T1000 (cell line): ENCODE data around the gene NTM.

Experiments used
- DNase-seq: peaks from one replicate; lab custom pipeline; 2025; ENCODE audit warnings: mixed read lengths; lab: John Stamatoyannopoulos, UW

The NTM gene

DNA sequence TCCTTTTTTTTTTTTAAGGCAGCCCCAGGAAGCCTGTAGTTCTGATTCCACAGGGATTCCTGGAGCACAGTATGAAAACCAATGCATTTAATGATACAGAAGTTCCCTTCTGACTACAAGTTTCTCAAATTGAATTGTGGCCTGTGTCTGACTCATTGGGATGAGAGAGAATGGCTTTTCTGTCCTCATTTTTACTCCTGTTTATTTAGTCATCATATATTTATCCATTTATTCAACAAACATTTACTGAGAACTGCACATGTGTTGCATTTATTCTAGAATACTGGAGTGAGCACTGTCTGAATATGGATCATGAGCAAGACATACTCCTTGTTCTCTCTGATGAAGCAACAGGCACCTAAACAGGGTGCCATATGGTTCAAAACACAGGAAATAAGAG, 231.2 kb downstream of the NTM start:
- no peak for DNase-seq

DNA sequence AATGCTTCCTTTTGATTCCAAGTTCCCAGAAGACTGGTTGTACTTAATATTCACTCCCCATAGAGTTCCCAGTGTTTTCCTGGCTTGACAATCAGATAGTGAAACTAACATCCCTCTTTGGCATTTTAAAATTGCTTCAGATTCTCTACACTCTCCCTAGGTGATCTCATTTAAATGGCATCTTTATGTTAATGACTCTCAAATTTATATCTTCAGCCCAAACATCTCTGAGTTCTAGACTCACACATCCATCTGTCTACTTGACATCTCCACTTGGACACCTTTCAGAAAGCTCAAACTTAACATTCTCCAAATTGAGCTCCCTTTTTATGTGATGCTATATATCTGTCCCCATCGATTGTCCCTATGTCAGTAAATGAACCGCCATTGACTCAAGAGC, 232.0 kb downstream of the NTM start:
- DNase-seq: no peak

DNA sequence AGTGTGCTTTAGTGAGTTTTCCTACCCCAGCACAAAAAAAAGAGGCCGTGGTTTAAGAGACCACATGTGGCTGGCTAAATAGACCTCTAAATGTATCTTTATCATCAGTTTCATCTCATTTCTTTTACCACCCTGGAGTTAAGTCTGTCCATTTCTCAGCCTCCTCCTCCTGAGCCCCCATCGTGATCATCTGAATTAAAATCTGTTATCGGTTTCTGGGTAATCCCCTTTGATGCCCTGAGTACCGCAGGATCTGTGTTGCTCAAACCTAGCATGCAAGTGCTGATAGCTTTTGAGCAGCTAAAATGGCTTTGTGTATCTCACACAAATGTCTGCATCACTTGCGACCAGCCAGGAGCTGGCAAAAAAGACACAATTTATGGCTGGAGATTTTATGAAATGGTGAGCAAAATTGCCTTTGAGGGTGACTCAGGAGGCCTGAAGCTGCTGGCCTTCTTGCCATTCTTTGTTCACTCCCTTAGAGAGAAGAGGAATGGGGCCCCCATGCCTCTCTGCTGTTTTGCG, 236.5 kb downstream of the NTM start:
- DNase-seq: no peak

DNA sequence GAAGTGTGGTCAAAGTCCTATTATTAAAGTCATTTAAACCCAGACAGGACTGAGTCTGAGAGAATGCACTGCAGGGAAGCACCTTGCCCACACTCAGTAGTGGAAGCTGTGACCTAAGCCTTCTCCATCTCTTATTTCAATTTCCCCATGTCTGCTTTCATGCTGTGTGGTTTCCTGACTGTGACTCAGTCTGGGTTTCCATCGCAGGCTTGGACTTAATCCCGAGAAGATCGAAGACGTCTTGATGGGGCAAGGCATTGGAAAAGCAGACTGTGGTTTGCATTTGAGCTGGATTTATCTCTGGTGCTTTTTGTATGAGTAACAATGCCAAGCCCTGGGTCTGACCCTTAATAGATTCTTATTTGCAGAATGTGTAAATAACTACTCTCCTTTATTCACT, 238.9 kb downstream of the NTM start:
- DNase-seq: no peak

DNA sequence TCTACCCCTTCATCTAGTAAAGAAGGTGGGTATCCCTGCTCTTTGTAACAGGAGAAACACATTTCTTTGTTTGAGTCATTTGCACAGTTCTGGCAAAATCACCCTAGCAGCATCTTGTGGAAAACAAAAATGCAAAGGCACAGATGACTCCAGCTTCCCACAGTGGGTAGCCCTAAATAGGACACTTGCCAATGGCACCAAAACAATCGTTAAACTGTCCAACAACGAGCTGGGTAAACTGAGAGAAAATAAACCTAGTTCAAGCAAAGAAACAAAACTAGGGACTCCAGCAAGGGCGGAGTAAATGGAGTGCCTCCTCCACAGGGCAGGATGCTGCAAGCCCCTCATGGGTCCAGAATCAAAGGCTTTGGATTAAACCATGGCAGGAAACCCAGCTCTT, 239.5 kb downstream of the NTM start:
- no peak for DNase-seq

- DNase-seq: no peak
Observed at GRCh38 chr11:131611322-131611721, 240.9 kb downstream of the NTM start.

DNA sequence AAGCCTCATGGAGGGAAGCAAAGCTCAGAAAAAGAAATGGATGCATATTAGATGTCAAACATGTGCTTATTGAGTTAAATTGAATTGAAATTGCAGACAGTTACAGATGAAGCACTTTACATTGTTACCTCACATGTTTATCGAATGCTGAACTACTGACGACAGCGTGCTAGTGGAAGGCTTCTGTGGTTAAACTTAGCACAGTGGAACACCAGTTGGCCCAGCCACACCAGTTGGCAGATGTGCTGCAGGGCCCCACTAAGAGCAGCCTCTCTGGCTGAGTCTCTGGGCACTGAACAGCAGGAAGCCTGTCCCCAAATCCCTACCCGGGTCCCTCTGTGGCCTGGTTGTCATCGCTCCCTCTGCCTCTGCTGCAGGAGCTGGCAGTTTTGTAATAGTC, 242.1 kb downstream of the NTM start:
- DNase-seq: no peak

DNA sequence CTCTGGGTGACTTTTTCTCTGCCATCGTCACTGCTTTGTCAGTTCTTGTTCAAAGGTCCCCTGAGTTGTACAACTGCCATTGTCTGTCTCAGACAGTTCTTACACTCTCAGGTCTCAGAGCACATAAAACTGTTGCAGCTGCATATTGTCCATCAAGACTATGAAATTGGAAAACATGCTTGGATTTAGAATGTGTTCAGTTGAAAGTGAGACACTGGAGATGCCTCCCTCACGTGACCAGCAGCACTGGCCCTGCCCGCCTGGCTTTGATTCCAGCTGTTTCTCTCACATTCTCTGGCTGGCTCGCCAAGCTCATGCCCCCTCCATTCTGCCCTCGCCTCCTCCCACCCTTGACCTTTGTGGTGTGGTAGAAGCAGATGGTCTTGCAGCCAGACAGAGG, 244.2 kb downstream of the NTM start:
- no peak for DNase-seq

- no peak for DNase-seq
Observed at GRCh38 chr11:131615611-131616010, 245.2 kb downstream of the NTM start.

DNA sequence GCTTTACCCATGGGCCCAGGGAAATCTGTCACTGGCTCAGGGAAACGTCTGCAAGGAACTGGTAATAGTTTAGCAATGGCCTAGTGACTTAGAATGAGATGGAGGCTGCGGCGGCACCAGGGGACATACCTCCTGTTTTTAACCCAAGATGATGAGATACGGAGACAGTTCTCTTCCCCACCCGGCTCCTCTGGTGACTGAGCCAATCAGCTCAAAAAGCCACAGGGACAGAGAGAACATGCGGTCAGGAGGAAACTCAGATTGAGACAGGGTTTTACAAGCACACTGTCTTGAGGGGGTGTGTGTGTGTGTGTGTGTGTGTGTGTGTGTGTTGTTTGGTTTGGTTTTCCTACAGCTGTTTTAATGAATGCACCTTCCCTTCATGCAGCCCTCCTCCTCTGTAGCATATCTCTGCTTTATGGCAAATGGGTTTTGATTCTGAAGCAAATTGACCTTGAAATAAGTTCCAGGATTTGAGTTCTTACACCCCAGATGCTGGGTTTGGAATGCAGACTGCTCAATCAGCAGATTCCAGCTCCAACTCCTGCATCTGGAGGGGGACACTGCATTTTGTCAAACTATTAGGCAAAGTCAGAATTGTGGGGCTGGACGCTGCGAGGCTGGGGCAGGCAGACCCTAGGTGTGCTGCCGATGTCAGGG, 246.2 kb downstream of the NTM start:
- no peak for DNase-seq

- no peak for DNase-seq
Observed at GRCh38 chr11:131618201-131618600, 247.8 kb downstream of the NTM start.

DNA sequence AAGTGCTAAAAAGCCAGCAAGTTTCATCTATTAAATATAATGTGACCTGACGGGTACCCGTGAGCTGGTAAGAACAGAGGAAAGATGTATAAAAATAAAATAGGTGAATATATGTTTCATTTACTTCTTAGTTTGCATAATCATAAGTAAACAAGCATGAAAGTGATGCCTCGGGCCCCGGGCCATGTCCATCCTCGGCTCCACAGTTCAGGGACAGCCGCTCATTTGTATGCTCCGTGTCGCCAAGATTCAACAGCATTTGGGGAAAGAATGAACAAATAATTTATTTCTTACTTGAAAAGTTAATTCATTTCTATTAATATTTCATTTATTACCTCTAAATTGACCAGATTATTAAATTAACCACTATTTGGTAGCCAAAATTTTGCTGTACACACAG, 251.8 kb downstream of the NTM start:
- no peak for DNase-seq

GRCh38 chr11:131624531-131624930, 254.1 kb downstream of the NTM start:
- DNase-seq: no peak

DNA sequence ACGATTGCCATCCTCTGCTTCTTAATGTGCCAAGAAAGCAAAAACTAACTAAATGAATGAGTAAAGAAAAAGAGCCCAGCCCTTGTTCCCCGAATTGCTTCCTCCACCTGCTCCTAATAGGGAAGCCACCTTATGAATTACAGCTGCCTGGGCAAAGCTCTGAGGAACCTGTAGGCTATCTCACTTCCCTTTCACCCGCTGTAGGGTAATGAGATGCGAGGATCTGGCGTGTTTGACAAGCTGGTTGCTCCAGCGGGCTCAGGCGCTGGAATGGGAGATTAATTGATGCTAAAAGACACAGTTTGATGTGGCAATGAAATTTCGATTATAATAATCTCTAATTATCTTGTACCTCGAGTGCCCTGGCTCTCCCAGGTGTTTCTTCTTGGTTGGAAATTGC, 256.4 kb downstream of the NTM start:
- DNase-seq: no peak

GRCh38 chr11:131628739-131629138, 258.3 kb downstream of the NTM start:
- no peak for DNase-seq

GRCh38 chr11:131629925-131630540, 259.6 kb downstream of the NTM start:
- no peak for DNase-seq

DNA sequence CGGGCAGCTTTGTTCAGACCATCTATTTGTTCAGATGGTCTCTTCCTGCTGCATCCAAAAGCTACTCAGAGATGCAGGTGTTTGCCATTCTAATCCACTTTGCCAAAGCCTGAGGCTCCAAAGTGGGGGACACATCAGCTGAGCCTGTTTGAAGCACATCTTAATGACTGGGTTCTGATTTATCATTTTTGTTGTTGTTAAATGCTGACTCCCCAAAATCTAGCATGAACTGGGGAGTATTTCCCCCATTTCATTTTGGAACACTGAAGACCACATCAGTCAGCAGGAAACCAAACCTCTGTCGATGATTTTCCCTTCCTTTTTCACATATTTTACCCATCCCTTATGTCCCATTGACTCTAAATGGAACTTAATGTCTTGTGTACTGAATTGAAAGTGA, 262.6 kb downstream of the NTM start:
- DNase-seq: no peak

DNA sequence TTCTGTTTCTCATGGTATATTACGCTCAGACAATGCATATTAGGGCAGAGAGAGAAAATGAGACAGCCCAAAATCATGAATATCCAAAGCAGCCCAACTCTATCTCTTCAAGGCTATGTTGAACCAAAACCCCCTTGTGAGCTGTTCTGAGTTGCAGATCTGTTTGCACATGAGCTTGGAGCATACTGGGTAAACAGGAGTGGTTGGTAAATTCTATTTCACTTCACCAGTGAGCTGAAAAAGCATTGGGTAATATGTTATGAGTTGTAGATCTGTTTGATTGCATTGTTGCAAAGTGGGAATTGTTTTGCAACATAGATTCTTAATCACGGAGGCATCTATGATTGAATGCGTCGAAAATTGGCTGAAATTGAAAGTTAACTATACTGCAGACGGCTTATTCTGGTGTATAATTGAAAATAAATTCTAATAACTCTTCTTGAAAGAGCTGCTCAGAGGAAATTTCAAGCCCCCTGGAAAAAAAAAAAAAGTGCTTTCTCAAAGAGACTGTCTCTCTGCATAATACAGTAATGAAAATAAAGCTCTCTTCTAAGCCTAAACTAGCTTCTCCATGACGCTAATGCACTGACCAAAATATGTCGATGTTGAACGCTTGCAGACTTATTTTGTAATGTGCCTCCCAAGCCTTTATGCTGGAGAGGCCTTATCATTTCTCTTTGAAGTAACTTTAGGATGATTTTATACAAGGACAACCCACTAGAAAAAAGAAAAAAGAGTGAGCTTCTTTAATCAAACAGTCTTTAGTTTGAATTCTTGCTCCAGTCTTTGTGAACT, 263.7 kb downstream of the NTM start:
- DNase-seq: no peak

GRCh38 chr11:131637469-131638175, 267.2 kb downstream of the NTM start:
- DNase-seq: no peak

DNA sequence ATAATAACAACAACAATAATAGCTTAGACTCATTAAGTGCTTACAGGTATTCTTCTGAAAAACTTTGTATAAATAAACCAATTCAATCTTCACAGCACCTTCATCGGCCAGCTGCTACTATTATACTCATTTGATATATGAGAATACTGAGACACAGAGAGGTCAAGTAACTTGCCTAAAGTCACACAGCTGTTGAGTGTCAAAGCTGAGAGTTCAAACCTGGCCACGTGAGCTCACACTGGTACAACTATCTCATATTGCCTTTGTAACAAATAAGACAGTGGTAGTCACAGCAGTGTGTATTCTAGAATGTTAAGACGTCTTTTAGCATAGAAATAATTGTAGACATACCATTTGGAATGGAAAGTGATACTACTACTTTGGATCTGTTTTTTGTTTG, 268.5 kb downstream of the NTM start:
- DNase-seq: no peak

- DNase-seq: no peak
Observed at GRCh38 chr11:131640320-131640719, 269.9 kb downstream of the NTM start.

DNA sequence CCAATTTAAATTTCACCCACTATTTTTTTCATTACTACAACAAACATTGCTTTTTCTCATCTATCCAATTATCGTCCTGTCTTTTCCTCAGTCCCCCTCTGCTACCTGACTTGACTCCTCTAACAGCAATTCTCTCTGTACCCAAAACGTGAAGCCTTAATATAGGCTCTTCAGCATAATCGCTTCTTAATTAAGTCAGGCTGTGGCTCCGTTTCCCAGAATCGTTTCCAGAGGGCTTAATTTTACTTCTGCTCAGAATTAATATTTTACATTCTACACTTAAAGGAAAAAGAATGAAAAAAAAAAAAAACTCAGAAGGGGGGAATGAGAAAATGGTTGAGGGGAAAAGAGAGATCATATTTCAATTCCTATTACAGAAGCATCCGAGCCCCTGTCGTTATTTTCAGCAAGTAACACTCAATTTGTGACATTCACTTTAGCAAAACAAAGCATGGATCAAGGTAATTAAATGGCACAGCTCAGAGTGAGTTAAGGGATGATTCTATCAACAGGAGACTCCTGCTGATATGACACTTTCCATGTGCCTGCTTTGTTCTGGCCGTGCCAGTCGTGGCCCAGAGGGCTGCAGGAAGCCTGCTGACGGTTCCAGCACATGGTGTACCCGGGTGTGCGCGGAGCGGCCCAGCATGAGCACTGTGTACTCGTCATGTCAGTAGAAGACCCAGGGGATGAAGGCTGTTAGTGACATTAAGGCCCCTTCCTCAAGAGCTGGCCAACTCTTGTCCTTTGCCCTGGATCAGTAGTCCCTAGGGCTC, 272.5 kb downstream of the NTM start:
- no peak for DNase-seq
